DMS114 treated with DMSO at 0.1 percent for 48 hours (cell line): ENCODE measurements around the gene MYL12B.
A peak's percentile ranks its signal among the peaks of the same experiment; 100 is the strongest.
"Not testable (repeated sequence)": the region's sequence is repeated elsewhere in the genome, so short reads cannot be mapped to it uniquely, and the experiment has no call there.

Experiments used
- DNase-seq: peaks from one replicate; lab custom pipeline; 2025; ENCODE audit not compliant: unreplicated experiment; lab: John Stamatoyannopoulos, UW

MYL12B gene

GRCh38 chr18:3261373-3262233 lies at the start of gene MYL12B:
Gene MYL12B, plus strand, starts transcription at chr18:3262133. Its CDS starts 10,766 bp downstream, at chr18:3272899.
- peak; percentile 66 for DNase-seq

DNA sequence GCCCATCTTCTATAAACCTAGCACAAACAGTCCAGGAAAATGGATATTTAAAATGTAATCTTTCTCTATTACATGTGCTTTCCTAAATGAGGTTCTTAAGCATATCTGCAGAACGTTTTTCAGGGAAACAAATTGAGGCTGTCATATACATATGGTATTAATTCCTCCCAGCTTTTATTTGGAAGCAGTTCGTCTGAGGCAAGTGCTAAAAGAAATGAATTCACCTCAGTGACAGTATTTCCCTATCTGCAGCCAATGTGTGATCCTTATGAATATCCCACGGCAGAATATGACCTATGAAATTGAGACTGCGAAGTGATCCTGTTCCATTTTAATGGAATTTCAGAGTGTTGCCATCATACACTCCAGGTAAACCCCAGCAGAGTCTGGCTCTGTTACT lies 49.3 kb upstream of the MYL12B start:
- DNase-seq, result no peak

DNA sequence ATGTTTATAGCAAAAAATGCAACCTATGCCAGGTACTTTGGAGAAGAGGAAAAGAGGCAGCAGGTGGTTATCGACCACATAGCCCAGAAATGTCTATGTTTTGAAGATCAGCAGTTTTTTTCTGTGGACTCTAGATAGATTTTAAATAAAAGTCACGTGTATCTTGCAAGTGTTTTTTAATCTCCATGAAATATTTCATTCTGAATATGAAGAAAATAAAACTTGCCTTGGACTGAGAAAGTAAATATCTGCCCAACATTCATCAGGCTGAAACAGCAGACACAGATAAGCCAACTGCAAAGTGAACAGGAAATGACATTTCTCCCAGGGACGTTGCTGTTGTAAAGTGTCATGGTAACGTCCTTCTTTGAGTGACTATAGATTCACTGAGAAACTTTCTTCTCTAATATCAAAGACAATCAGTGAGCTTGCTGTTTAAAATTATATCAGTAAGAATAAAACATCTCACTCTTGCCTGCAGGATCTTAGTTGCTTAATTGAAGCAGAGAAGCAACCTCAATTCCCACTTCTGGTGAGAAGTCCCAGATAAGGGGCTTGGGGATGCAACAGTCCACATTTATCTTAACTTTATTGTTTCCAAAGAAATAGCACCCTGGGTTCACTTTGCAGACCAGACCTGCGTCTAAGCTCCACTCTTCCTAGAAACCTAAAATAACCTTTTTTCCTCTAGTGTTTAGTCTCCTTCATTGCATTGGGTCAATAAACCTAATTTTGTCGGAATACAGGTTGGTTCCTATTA lies 48.5 kb upstream of the MYL12B start:
- DNase-seq, result no peak

- DNase-seq, result no peak
These were observed 46.9 kb upstream of the MYL12B start for GRCh38 chr18:3214855-3215637.

GRCh38 chr18:3216987-3217386 lies 44.9 kb upstream of the MYL12B start:
- no peak for DNase-seq

- no peak for DNase-seq
These were observed 43.8 kb upstream of the MYL12B start for GRCh38 chr18:3217948-3218647.

DNA sequence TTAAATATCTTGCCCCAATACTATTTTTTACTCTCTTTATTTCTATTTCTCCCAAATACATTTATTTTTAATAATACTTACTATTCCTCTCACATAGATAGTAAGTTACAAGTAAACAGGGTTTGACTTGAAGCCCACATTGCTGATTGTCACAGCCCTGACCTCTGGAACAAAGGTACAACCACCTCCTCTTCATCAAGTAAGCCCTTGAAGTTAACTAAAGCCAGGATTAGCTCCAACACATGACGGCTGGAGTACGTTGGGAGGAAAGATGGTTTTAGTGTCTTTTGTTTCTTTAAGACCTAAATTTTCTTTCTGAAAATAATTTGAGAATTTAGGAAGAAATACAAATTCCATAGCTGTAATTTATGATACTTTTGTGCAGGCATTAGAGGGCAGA lies 43.1 kb upstream of the MYL12B start:
- no peak for DNase-seq

DNA sequence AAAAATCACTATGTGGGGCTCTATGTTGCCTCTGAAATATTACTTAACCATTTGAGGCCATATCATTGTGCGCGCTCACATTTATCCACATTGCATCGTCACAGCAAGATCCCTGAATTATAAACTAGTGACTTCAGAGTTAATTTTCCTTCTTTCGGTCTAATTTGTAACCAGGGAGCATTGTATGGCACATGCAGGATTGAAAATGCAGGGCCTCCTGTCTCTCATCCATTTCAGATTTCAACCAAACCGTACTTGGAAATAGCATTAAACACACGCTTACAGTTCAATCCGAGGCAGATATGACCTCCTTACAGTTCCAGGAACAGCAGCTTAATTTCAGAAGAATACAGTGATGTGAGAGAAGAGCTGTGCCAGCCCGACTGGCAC lies 42.7 kb upstream of the MYL12B start:
- DNase-seq, result no peak

GRCh38 chr18:3219631-3220335 lies 42.1 kb upstream of the MYL12B start, which contains the start of gene MYOM1:
Gene MYOM1, minus strand, starts transcription at chr18:3219968. Its CDS starts 4,745 bp downstream, at chr18:3215223.
- DNase-seq, result no peak

DNA sequence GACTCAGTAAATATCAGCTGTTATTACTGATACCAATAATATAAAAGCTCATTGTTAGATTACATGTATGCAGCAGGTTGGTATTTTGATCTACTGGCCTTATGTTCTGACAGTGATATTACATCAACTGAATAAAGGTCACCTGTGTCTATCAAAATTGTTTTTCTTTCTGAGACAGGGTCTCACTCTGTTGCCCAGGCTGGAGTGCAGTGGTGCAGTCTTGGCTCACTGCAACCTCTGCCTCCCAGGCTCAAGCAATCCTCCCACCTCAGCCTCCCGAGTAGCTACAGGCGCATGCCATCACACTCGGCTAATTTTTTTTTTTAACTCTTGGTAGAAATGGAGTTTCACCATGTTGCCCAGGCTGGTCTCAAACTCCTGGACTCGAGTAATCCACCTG lies 41.1 kb upstream of the MYL12B start:
- DNase-seq, result not testable (repeated sequence)

- no peak for DNase-seq
These were observed 40.4 kb upstream of the MYL12B start for GRCh38 chr18:3221496-3221895.

DNA sequence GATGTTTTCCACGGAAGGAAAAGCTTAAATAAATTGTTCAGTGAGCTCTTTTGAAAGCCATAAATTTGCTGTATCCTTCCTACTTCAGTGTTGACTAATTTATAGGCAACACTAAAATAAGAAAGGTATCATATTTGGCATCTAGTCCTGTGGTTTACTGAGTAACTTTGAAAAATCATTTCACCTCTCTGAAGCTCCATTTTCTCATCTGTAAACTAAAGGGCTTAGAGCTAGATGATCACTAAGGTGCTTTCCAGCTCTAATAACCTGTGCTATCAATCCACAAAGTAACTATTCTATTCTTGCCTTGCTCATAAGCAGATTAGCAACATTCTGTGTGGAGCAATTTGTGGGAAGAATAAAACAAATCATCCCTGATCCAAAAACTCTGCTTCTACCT lies 38.6 kb upstream of the MYL12B start:
- no peak for DNase-seq

- DNase-seq, result no peak
These were observed 37.7 kb upstream of the MYL12B start for GRCh38 chr18:3224223-3224622.

GRCh38 chr18:3225588-3225987 lies 36.3 kb upstream of the MYL12B start:
- no peak for DNase-seq

DNA sequence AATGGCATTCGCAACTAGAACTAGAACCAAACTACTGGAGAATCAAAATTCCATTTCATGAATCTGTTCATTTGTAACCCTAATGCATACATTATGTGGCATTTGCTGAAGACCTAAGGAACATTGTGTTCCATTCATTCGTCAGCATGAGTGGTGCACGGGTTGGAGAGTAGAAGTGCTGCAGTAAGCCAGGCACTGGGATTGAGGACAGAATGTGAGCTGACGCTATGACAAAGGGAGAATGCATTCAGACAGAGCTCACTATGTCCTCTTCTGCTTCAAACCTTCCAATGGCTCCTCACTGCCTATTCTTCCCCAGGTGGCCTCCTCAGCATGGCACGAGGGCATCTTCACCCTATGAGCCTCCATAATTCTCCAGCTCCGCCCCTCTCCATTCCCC lies 35.9 kb upstream of the MYL12B start:
- no peak for DNase-seq

- DNase-seq, result no peak
These were observed 31.3 kb upstream of the MYL12B start for GRCh38 chr18:3230401-3231334.

DNA sequence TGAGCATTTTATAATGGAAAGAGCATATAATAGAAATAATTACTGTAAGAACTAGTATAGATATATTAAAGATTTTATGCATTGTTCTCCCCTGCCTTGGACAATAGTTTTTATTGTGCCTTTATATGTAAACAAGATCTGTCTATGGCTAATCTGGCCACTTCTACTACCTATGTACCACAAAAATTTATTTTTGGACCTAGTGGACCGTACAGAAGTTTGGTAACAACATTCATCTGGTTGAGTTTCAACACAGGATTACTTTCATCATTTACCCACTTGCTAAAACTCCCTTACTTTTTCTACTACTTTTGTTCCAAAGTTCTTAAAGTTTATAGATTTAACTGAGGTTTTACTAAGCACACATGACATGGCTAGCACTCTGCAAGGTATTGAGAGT lies 28.9 kb upstream of the MYL12B start:
- DNase-seq, result no peak

- no peak for DNase-seq
These were observed 28.3 kb upstream of the MYL12B start for GRCh38 chr18:3233433-3234168.
